Measurements from ENCODE around the gene NEK2. TPM values are rescaled to one million over a fixed set of nuclear protein-coding genes. Genes with fewer than 3 reads are reported as not detected.

NEK2 gene
- total and polyA plus RNA-seq, 2 donors from 2014 or later = 0.35 TPM; not detected in 1

- intact Hi-C loops (cut with DNase I) = no loop called here
- no peak for FAIRE-seq
- no peak for DNase-seq
These were observed 13.0 kb upstream of the NEK2 start for GRCh38 chr1:211688421-211688820.

DNA sequence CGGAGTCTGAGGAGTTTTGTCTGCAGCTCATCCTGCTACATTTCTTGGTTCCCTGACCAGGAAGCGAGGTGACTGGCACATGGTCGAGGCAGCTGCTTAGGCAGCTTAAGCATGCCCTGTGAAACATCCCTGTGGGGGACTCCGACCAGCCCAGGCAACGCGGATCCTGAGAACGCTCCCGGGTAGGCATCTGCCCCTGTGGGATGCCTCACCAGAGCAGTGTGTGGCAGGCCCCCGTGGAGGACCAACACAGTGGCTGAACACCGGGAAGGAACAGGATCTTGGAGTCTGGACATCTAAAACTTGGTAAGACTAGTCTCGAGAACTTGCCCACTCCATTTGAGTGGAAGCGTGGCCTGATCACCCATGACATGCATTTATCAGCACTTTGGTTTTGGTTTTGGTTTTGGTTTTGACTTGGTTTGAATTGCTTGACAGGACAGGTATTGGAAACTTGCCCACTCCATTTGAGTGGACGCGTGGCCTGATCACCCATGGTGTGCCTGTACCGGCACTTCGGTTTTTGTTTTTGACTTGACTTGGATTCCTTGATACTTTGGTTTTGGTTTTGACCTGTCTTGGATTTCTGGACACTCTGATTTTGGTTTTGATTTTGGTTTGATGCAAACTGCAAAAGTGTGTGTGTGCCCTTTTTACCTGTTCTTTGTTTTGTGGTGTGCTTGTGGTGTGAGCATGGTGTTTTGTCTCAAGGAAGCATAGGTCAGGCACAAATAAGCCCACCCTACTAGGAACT, 12.2 kb upstream of the NEK2 start:
- H3K9me3 ChIP-seq (ENCODE audit: control insufficient read depth in 2 of 3, insufficient read depth in 1 of 3, low read length in 3 of 3) = no peaks in the 10 kb centered on the region
- TF ChIP-seq, protein P1, sequence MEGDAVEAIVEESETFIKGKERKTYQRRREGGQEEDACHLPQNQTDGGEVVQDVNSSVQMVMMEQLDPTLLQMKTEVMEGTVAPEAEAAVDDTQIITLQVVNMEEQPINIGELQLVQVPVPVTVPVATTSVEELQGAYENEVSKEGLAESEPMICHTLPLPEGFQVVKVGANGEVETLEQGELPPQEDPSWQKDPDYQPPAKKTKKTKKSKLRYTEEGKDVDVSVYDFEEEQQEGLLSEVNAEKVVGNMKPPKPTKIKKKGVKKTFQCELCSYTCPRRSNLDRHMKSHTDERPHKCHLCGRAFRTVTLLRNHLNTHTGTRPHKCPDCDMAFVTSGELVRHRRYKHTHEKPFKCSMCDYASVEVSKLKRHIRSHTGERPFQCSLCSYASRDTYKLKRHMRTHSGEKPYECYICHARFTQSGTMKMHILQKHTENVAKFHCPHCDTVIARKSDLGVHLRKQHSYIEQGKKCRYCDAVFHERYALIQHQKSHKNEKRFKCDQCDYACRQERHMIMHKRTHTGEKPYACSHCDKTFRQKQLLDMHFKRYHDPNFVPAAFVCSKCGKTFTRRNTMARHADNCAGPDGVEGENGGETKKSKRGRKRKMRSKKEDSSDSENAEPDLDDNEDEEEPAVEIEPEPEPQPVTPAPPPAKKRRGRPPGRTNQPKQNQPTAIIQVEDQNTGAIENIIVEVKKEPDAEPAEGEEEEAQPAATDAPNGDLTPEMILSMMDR (IDR thresholded peaks at IDR 0.05; ENCODE audit: borderline replicate concordance, extremely low read depth, insufficient read depth) = no peak
- H3K27ac ChIP-seq (ENCODE audit: low read depth in 2 of 2, low read length in 2 of 2) = no peak overlapping the region
- no peak overlapping the region for H3K9ac ChIP-seq (ENCODE audit: low read length in 3 of 3)
- FAIRE-seq = no peak
- no peak for DNase-seq
- intact Hi-C loops (cut with DNase I) = no loop called here
- H3K36me3 ChIP-seq (ENCODE audit: control insufficient read depth in 2 of 3, insufficient read depth in 3 of 3, low read length in 3 of 3) = no peaks in the 10 kb centered on the region
- no peak overlapping the region for H3K4me3 ChIP-seq (ENCODE audit: low read length in 3 of 3)
- no peaks in the 10 kb centered on the region for H3K27me3 ChIP-seq (ENCODE audit: control insufficient read depth, insufficient read depth, low read length)
- no peaks in the 10 kb centered on the region for H3K4me1 ChIP-seq (ENCODE audit: control insufficient read depth in 2 of 3, insufficient read depth in 2 of 3, low read depth in 1 of 3, low read length in 3 of 3)

More at GRCh38 chr1:211688421-211688820, 13.0 kb upstream of the NEK2 start:
- Histone ChIP-seq H3K36me3 (ENCODE audit: control insufficient read depth in 2 of 3, insufficient read depth in 3 of 3, low read length in 3 of 3) (no peaks in the 10 kb centered on the region), H3K27ac (ENCODE audit: low read depth in 2 of 2, low read length in 2 of 2) (no peak overlapping the region), H3K4me1 (ENCODE audit: control insufficient read depth in 2 of 3, insufficient read depth in 2 of 3, low read depth in 1 of 3, low read length in 3 of 3) (no peaks in the 10 kb centered on the region), H3K27me3 (ENCODE audit: control insufficient read depth, insufficient read depth, low read length) (no peaks in the 10 kb centered on the region), H3K9me3 (ENCODE audit: control insufficient read depth in 2 of 3, insufficient read depth in 1 of 3, low read length in 3 of 3) (no peaks in the 10 kb centered on the region), H3K9ac (ENCODE audit: low read length in 3 of 3) (no peak overlapping the region), H3K4me3 (ENCODE audit: low read length in 3 of 3) (no peak overlapping the region)
- TF ChIP-seq, protein P1 (IDR thresholded peaks at IDR 0.05; ENCODE audit: borderline replicate concordance, extremely low read depth, insufficient read depth) = no peak

GRCh38 chr1:211685823-211686222, 10.4 kb upstream of the NEK2 start:
- FAIRE-seq = no peak
- H3K27me3 ChIP-seq (ENCODE audit: control insufficient read depth, insufficient read depth, low read length) = no peaks in the 10 kb centered on the region
- peaks cover 0 to 3% (median 0%) of the 10 kb centered on the region in 3 donors for H3K4me1 ChIP-seq (ENCODE audit: control insufficient read depth in 2 of 3, insufficient read depth in 2 of 3, low read depth in 1 of 3, low read length in 3 of 3)
- no peak overlapping the region for H3K4me3 ChIP-seq (ENCODE audit: low read length in 3 of 3)
- H3K9me3 ChIP-seq (ENCODE audit: control insufficient read depth in 2 of 3, insufficient read depth in 1 of 3, low read length in 3 of 3) = no peaks in the 10 kb centered on the region
- no peaks in the 10 kb centered on the region for H3K36me3 ChIP-seq (ENCODE audit: control insufficient read depth in 2 of 3, insufficient read depth in 3 of 3, low read length in 3 of 3)
- intact Hi-C loops (cut with DNase I) = no loop called here
- H3K9ac ChIP-seq (ENCODE audit: low read length in 3 of 3) = no peak overlapping the region
- DNase-seq = no peak
- no peak overlapping the region for H3K27ac ChIP-seq (ENCODE audit: low read depth in 2 of 2, low read length in 2 of 2)
- TF ChIP-seq, protein P1 (IDR thresholded peaks at IDR 0.05; ENCODE audit: borderline replicate concordance, extremely low read depth, insufficient read depth) = no peak
